IMR-90 (cell line): ENCODE results near the gene ASNSD1. TPM values are rescaled to one million over a fixed set of nuclear protein-coding genes. Genes with fewer than 3 reads are reported as not detected.

Source experiments
- ATAC-seq: fragments of 200-7000 bp; cut with Tn5 transposase; 2 replicates; pipeline ENCODE4 v1.9.1; 2020; ENCODE audit warnings: low read depth, mild to moderate bottlenecking, moderate library complexity
- BruUV-seq: library from RNA; stranded (reverse); fragments of 400-500 nt; replicated peaks from 2 replicates; lab custom pipeline; 2021; lab: Mats Ljungman, UMichigan
- CTCF ChIA-PET: fragments of 300-600 bp; formaldehyde crosslinking; extraction: SDS; loops from one replicate; lab custom pipeline; 2021; ENCODE audit warnings: antibody characterized with exemption; lab: Yijun Ruan, JAX
- POLR2A ChIA-PET: fragments of 300-600 bp; sonication (Branson Sonifier 250); formaldehyde crosslinking; loops from one replicate; lab custom pipeline; 2022; ENCODE audit warnings: antibody characterized with exemption; ENCODE audit not compliant: unreplicated experiment; lab: Charles Lee
- DNase-seq: peaks from one replicate; pipeline ENCODE4 v3.0.0; 2013
- H2AFZ ChIP-seq: replicated peaks from 2 replicates; pipeline ENCODE3; 2013; ENCODE audit warnings: low read length, mild to moderate bottlenecking; ENCODE audit not compliant: poor library complexity
- H2AK5ac ChIP-seq: 2 replicates; pipeline ENCODE4 v1.6.1; 2013; ENCODE audit warnings: low read depth, low read length, inconsistent platforms
- H2AK9ac ChIP-seq: replicated peaks from 2 replicates; pipeline ENCODE3; 2013; ENCODE audit warnings: mild to moderate bottlenecking, low read depth, low read length, moderate library complexity; ENCODE audit not compliant: poor library complexity
- H2BK120ac ChIP-seq: 2 replicates; pipeline ENCODE4 v1.6.1; 2013; ENCODE audit warnings: low read depth, low read length, inconsistent platforms
- H2BK15ac ChIP-seq: 3 replicates; pipeline ENCODE4 v1.6.1; 2013; ENCODE audit warnings: low read depth, low read length, inconsistent platforms
- H2BK20ac ChIP-seq: 2 replicates; pipeline ENCODE4 v1.6.1; 2013; ENCODE audit warnings: low read depth, mild to moderate bottlenecking, inconsistent platforms, low read length, moderate library complexity
- H2BK5ac ChIP-seq: 2 replicates; pipeline ENCODE4 v1.6.1; 2013; ENCODE audit warnings: mild to moderate bottlenecking, low read depth, low read length, inconsistent platforms; ENCODE audit not compliant: poor library complexity, severe bottlenecking
- H3K14ac ChIP-seq: replicated peaks from 2 replicates; pipeline ENCODE4 v1.6.1; 2013; ENCODE audit warnings: low read depth, low read length, inconsistent platforms
- H3K18ac ChIP-seq: 2 replicates; pipeline ENCODE4 v1.6.1; 2013; ENCODE audit warnings: low read depth, low read length, control low read depth
- H3K23ac ChIP-seq: 2 replicates; pipeline ENCODE4 v1.6.1; 2013; ENCODE audit warnings: low read depth, low read length, inconsistent platforms
- H3K27ac ChIP-seq: 2 replicates; pipeline ENCODE4 v1.5.1; 2013; ENCODE audit warnings: mild to moderate bottlenecking, control low read depth, low read length; ENCODE audit not compliant: insufficient read depth
- H3K27me3 ChIP-seq: 2 replicates; pipeline ENCODE4 v1.6.1; 2013; ENCODE audit warnings: low read length; ENCODE audit not compliant: control insufficient read depth, insufficient read depth
- H3K36me3 ChIP-seq: 2 replicates; pipeline ENCODE4 v1.6.1; 2013; ENCODE audit warnings: low read length, mixed read lengths; ENCODE audit not compliant: control insufficient read depth, insufficient read depth
- H3K4ac ChIP-seq: 2 replicates; pipeline ENCODE4 v1.6.1; 2013; ENCODE audit warnings: low read depth, low read length, inconsistent platforms
- H3K4me1 ChIP-seq: 2 replicates; pipeline ENCODE4 v1.6.1; 2013; ENCODE audit warnings: low read length, mixed read lengths; ENCODE audit not compliant: control insufficient read depth, insufficient read depth
- H3K4me2 ChIP-seq: 2 replicates; pipeline ENCODE4 v1.6.1; 2013; ENCODE audit warnings: low read depth, mild to moderate bottlenecking, control low read depth, low read length, moderate library complexity
- H3K4me3 ChIP-seq: 2 replicates; pipeline ENCODE4 v1.5.1; 2013; ENCODE audit warnings: low read depth, mild to moderate bottlenecking, control low read depth, low read length, moderate library complexity; ENCODE audit not compliant: insufficient read depth
- H3K56ac ChIP-seq: 2 replicates; pipeline ENCODE4 v1.6.1; 2013; ENCODE audit warnings: low read length, inconsistent platforms; ENCODE audit not compliant: insufficient read depth; ENCODE audit errors: extremely low read depth
- H3K79me1 ChIP-seq, 2 experiments: 2 replicates each; pipeline ENCODE4 v1.6.1; 2013; ENCODE audit warnings: low read length in 2 of 2, inconsistent platforms in 1 of 2, low read depth in 1 of 2
- H3K9ac ChIP-seq: 2 replicates; pipeline ENCODE4 v1.6.1; 2013; ENCODE audit warnings: low read depth, low read length, control low read depth
- H3K9me1 ChIP-seq: 2 replicates; pipeline ENCODE4 v1.6.1; 2013; ENCODE audit warnings: low read length, inconsistent platforms; ENCODE audit not compliant: insufficient read depth
- H3K9me3 ChIP-seq: 2 replicates; pipeline ENCODE4 v1.6.1; 2013; ENCODE audit warnings: low read length; ENCODE audit not compliant: control insufficient read depth, insufficient read depth
- H4K20me1 ChIP-seq: 2 replicates; pipeline ENCODE4 v1.6.1; 2013; ENCODE audit warnings: low read length, inconsistent platforms; ENCODE audit not compliant: insufficient read depth
- H4K5ac ChIP-seq: 2 replicates; pipeline ENCODE4 v1.6.1; 2013; ENCODE audit warnings: mild to moderate bottlenecking, low read depth, low read length, control low read depth
- H4K8ac ChIP-seq, 2 experiments: 2 replicates each; pipeline ENCODE4 v1.6.1; 2013; ENCODE audit warnings: low read depth in 2 of 2, low read length in 2 of 2, control low read depth in 1 of 2, inconsistent platforms in 1 of 2
- H4K91ac ChIP-seq: 2 replicates; pipeline ENCODE4 v1.6.1; 2013; ENCODE audit warnings: low read depth, low read length, inconsistent platforms; ENCODE audit not compliant: insufficient read depth
- BHLHE40 ChIP-seq: fragments of 150-350 bp; IDR thresholded peaks from 2 replicates; pipeline ENCODE4 v1.6.1; 2016; ENCODE audit warnings: mild to moderate bottlenecking, low read depth, low read length
- CEBPB ChIP-seq: IDR thresholded peaks from 2 replicates; pipeline ENCODE4 v1.6.1; 2012; ENCODE audit warnings: low read depth, low read length, improper control_type of control experiment
- CHD1 ChIP-seq: IDR thresholded peaks from 2 replicates; pipeline ENCODE4 v1.6.1; 2012; ENCODE audit warnings: low read depth, low read length, improper control_type of control experiment
- FOS ChIP-seq: fragments of 150-350 bp; IDR thresholded peaks from 2 replicates; pipeline ENCODE4 v1.6.1; 2016; ENCODE audit warnings: low read depth, low read length
- MAFK ChIP-seq: IDR thresholded peaks from 2 replicates; pipeline ENCODE4 v1.6.1; 2012; ENCODE audit warnings: low read depth, low read length, improper control_type of control experiment
- MAZ ChIP-seq: IDR thresholded peaks from 2 replicates; pipeline ENCODE4 v1.6.1; 2012; ENCODE audit warnings: low read depth, mild to moderate bottlenecking, low read length, improper control_type of control experiment, moderate library complexity, borderline replicate concordance
- MXI1 ChIP-seq: IDR thresholded peaks from 2 replicates; pipeline ENCODE4 v1.6.1; 2012; ENCODE audit warnings: low read depth, mild to moderate bottlenecking, low read length, moderate library complexity, borderline replicate concordance
- NFE2L2 ChIP-seq: fragments of 150-350 bp; IDR thresholded peaks from 2 replicates; pipeline ENCODE4 v1.6.1; 2016; ENCODE audit warnings: low read depth, mild to moderate bottlenecking, low read length
- POLR2A ChIP-seq: IDR thresholded peaks from 2 replicates; pipeline ENCODE4 v1.6.1; 2012; ENCODE audit warnings: mild to moderate bottlenecking, low read depth, low read length
- RAD21 ChIP-seq: IDR thresholded peaks from 2 replicates; pipeline ENCODE4 v1.6.1; 2012; ENCODE audit warnings: low read length, improper control_type of control experiment
- RCOR1 ChIP-seq: IDR thresholded peaks from 2 replicates; pipeline ENCODE4 v1.6.1; 2012; ENCODE audit warnings: mild to moderate bottlenecking, low read length, improper control_type of control experiment; ENCODE audit not compliant: insufficient replicate concordance
- RFX5 ChIP-seq: IDR thresholded peaks from 2 replicates; pipeline ENCODE4 v1.8.0; 2012; ENCODE audit warnings: low read depth, mild to moderate bottlenecking, low read length, moderate library complexity
- WGBS, 2 experiments: methylation state at CpG; one replicate each; pipeline versions ENCODE4 v1.1.5 to v1.1.7; 2013; ENCODE audit warnings: missing lambda C conversion rate in 2 of 2; ENCODE audit not compliant: insufficient read length in 1 of 2; ENCODE audit errors: extremely low coverage in 2 of 2; 5-methylcytosine and 5-hydroxymethylcytosine counted together
- dilution Hi-C: fragments of 300-500 bp; cut with HindIII; formaldehyde crosslinking; loops from one replicate; pipeline ENCODE4 v1.14.3; 2018; ENCODE audit warnings: low sequenced_read_pairs; ENCODE audit not compliant: unreplicated experiment
- in situ Hi-C: fragments of 300-500 bp; cut with MboI; formaldehyde crosslinking; loops from 3 replicates; pipeline ENCODE4 v1.14.3; 2019; ENCODE audit warnings: low sequenced_read_pairs, inconsistent platforms, mixed read lengths
- intact Hi-C: fragments of 100-400 bp; cut with micrococcal nuclease; formaldehyde crosslinking; loops from 2 replicates; pipeline ENCODE4 v1.10.0; 2022
- polyA plus RNA-seq, 3 experiments: library from polyadenylated mRNA; depleted of rRNA; stranded (reverse); fragments of >200 nt; gene quantifications; 2 replicates each; pipeline ENCODE4 v1.2.3, GENCODE V29; 2012; ENCODE audit warnings: low replicate concordance in 1 of 3
- total RNA-seq: library from RNA; depleted of rRNA; stranded (reverse); fragments of >200 nt; gene quantifications from 2 replicates; pipeline ENCODE4 v1.2.3, GENCODE V29; 2012
- TF ChIP-seq, protein P1 (sequence below): fragments of 150-350 bp; IDR thresholded peaks from 2 replicates; pipeline ENCODE4 v1.6.1; 2016; ENCODE audit warnings: low read depth, mild to moderate bottlenecking, low read length, moderate library complexity, borderline replicate concordance
- TF ChIP-seq, protein P2 (sequence below): fragments of 150-350 bp; IDR thresholded peaks from 2 replicates; pipeline ENCODE4 v1.6.1; 2017; ENCODE audit warnings: mild to moderate bottlenecking, antibody characterized with exemption, low read length, low read depth
- TF ChIP-seq, protein P3 (sequence below): conservative IDR thresholded peaks from 2 replicates; pipeline ENCODE4 v1.5.1; 2012; ENCODE audit warnings: mild to moderate bottlenecking, low read depth, low read length, improper control_type of control experiment

ASNSD1 gene
- total and polyA plus RNA-seq, 2 of the 4 experiments (the other 2 are of a cell fraction): 29.1 to 35.7 TPM

DNA sequence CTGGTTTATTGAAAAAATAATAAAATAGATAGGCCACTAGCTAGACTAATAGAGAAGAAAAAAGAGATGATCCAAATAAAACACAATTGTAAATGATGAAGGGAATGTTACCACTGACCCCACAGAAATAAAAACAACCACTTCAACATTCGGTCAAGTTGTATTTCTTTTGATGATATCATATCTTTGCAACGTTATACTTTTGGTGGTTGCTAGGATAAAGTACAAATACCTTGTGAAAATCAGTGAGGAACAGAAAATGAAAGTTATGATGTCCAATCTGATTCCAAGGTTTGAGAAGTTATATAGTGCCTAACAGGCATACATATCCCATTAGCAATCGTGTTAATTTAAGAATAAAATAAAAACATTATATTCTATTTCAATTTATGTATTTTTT lies 6.6 kb upstream of the ASNSD1 start:
- Histone ChIP-seq H4K91ac (no peak overlapping the region), H3K27ac (no peak overlapping the region), H3K4me1 (no peaks in the 10 kb centered on the region), H3K56ac (no peak overlapping the region), H3K9me3 (peaks cover 2% of the 10 kb centered on the region; the same call in 1 of the 2 replicates), H3K18ac (no peak overlapping the region), H3K36me3 (no peaks in the 10 kb centered on the region), H2BK15ac (no peak overlapping the region), H3K23ac (no peak overlapping the region), H3K9ac (no peak overlapping the region), H4K8ac (no peak overlapping the region), H2BK20ac (no peak overlapping the region), H3K4ac (no peak overlapping the region), H2BK120ac (no peak overlapping the region), H3K4me2 (no peak overlapping the region), H4K20me1 (no peaks in the 10 kb centered on the region), H3K79me1 (no peaks in the 10 kb centered on the region), H3K4me3 (no peak overlapping the region), H4K5ac (no peak overlapping the region), H3K14ac (no peak overlapping the region), H2AK9ac (no peak overlapping the region), H2AK5ac (no peak overlapping the region), H2BK5ac (no peak overlapping the region), H2AFZ (no peak overlapping the region), H3K27me3 (no peaks in the 10 kb centered on the region; the same call in 1 of the 2 replicates), H3K9me1 (no peaks in the 10 kb centered on the region)
- DNase-seq (no peak), ATAC-seq (no peak)
- no TSS peak for BruUV-seq
- in situ Hi-C loops (no loop called here), dilution Hi-C loops (no loop called here), intact Hi-C loops (loop anchor here (5.0 kb wide), 1 partner anchor 72 kb away; the partner anchor contains the start of gene SLC40A1)
- ChIA-PET CTCF (interaction anchor here (0.6 kb wide), 2 partner anchors 34 to 182 kb away, joined by 3 to 10 read pairs; no protein-coding TSS in a partner anchor), POLR2A (no interaction called here)
- TF ChIP-seq MXI1 (no peak), MAZ (no peak), POLR2A (no peak), MAFK (no peak), NFE2L2 (no peak), CHD1 (no peak), BHLHE40 (no peak), CEBPB (no peak), RCOR1 (no peak), RFX5 (no peak), RAD21 (no peak), FOS (no peak)
- TF ChIP-seq, protein P1, sequence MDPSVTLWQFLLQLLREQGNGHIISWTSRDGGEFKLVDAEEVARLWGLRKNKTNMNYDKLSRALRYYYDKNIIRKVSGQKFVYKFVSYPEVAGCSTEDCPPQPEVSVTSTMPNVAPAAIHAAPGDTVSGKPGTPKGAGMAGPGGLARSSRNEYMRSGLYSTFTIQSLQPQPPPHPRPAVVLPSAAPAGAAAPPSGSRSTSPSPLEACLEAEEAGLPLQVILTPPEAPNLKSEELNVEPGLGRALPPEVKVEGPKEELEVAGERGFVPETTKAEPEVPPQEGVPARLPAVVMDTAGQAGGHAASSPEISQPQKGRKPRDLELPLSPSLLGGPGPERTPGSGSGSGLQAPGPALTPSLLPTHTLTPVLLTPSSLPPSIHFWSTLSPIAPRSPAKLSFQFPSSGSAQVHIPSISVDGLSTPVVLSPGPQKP: no peak
- TF ChIP-seq, protein P2, sequence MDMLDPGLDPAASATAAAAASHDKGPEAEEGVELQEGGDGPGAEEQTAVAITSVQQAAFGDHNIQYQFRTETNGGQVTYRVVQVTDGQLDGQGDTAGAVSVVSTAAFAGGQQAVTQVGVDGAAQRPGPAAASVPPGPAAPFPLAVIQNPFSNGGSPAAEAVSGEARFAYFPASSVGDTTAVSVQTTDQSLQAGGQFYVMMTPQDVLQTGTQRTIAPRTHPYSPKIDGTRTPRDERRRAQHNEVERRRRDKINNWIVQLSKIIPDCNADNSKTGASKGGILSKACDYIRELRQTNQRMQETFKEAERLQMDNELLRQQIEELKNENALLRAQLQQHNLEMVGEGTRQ: no peak
- TF ChIP-seq, protein P3, sequence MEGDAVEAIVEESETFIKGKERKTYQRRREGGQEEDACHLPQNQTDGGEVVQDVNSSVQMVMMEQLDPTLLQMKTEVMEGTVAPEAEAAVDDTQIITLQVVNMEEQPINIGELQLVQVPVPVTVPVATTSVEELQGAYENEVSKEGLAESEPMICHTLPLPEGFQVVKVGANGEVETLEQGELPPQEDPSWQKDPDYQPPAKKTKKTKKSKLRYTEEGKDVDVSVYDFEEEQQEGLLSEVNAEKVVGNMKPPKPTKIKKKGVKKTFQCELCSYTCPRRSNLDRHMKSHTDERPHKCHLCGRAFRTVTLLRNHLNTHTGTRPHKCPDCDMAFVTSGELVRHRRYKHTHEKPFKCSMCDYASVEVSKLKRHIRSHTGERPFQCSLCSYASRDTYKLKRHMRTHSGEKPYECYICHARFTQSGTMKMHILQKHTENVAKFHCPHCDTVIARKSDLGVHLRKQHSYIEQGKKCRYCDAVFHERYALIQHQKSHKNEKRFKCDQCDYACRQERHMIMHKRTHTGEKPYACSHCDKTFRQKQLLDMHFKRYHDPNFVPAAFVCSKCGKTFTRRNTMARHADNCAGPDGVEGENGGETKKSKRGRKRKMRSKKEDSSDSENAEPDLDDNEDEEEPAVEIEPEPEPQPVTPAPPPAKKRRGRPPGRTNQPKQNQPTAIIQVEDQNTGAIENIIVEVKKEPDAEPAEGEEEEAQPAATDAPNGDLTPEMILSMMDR: no peak
- no CpG with 5 or more reads among the region's 3 CpGs for WGBS, 2 experiments
